ENCODE measurements around the gene ABHD8.
A peak's percentile ranks its signal among the peaks of the same experiment; 100 is the strongest.

The ABHD8 gene

DNA sequence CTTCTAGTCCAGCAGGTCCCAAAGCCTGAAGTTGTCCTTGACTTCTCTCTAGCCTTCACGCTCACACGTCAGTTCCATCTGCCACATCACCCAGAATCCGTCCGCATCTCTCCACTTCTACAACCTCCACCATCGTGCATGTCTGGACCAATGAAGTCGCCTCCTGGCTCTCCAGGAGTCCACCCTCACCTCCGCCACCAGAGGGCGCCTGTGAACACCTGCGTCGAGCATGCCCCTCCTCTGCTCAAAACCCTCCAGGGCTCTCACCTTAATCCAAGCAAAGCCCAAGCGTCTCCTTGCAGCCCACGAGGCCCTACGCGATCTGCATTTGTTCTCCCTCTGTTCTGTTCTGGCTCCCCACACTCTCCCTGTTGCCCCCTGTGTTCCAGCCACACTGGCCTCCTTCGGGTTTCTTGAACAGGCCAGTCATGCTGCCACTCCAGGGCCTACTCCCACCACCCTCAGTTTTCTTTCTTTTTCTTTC is 42.3 kb downstream of the ABHD8 start:
- TF ChIP-seq, protein P1, sequence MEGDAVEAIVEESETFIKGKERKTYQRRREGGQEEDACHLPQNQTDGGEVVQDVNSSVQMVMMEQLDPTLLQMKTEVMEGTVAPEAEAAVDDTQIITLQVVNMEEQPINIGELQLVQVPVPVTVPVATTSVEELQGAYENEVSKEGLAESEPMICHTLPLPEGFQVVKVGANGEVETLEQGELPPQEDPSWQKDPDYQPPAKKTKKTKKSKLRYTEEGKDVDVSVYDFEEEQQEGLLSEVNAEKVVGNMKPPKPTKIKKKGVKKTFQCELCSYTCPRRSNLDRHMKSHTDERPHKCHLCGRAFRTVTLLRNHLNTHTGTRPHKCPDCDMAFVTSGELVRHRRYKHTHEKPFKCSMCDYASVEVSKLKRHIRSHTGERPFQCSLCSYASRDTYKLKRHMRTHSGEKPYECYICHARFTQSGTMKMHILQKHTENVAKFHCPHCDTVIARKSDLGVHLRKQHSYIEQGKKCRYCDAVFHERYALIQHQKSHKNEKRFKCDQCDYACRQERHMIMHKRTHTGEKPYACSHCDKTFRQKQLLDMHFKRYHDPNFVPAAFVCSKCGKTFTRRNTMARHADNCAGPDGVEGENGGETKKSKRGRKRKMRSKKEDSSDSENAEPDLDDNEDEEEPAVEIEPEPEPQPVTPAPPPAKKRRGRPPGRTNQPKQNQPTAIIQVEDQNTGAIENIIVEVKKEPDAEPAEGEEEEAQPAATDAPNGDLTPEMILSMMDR (IDR thresholded peaks at IDR 0.05; ENCODE audit: low read depth, low read length, missing control alignments): peak; percentile 99
- DNase-seq (ENCODE audit: low read depth): peak; percentile 78

DNA sequence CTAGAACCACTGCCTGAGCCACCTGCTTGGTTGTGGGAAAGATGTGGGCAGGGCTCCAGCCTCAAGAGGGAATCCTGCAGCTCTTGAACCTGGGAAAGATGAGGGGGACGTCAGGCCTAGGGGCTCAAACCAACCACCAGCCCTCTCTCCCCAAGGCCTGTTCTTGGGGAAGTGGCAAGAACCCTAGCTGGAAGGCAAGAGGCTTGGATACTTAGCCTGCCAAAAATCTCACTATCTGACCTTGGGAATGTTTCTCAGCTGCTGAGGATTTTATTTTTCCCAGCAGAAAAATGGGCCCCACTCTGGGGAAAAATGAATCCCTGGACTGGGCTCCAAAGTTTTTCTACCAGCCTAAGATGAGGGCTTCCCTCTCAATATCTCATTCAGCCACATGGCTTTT is 43.3 kb downstream of the ABHD8 start:
- no peak overlapping the region for H3K4me3 ChIP-seq (ENCODE audit: low read depth, low read length)
- TF ChIP-seq, protein P1 (IDR thresholded peaks at IDR 0.05; ENCODE audit: low read depth, low read length, missing control alignments): no peak
- no peak for DNase-seq (ENCODE audit: low read depth)

More for the DNA sequence above, 42.3 kb downstream of the ABHD8 start:
- H3K4me3 ChIP-seq (ENCODE audit: low read depth, low read length): no peak overlapping the region

DNA sequence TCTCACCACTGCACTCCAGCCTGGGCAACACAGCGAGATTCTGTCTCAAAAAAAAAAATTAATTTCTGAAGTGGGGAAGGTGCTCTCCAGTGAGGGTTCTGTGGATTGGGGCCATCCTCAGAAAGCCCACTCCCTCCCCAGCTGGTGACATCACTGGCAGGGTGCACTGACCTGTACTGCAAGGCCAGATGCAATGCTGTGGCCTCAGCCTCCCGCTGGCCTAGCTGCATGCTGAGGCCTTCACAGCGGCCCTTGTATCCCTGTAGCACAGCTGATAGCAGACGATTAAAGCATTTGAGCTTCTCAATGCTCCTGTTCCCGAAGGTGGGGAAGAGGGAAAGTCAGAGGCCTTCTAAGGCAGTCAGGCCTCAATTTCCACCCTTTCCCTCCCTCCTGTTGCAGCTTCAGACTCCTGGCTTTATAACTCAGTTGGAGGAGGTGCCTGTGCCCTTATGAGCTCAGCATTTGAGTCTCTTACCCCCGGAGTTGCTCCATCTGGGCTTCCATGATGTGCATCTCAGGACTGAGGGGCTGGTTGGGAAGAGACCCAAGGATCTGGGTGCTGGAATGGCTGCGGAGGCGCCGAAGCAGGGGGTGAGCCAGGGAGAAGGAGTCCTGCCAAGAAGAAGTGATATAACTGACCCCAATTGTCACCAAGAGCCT is 44.0 kb downstream of the ABHD8 start:
- TF ChIP-seq, protein P1 (IDR thresholded peaks at IDR 0.05; ENCODE audit: low read depth, low read length, missing control alignments): no peak
- H3K4me3 ChIP-seq (ENCODE audit: low read depth, low read length): no peak overlapping the region
- DNase-seq (ENCODE audit: low read depth): no peak

DNA sequence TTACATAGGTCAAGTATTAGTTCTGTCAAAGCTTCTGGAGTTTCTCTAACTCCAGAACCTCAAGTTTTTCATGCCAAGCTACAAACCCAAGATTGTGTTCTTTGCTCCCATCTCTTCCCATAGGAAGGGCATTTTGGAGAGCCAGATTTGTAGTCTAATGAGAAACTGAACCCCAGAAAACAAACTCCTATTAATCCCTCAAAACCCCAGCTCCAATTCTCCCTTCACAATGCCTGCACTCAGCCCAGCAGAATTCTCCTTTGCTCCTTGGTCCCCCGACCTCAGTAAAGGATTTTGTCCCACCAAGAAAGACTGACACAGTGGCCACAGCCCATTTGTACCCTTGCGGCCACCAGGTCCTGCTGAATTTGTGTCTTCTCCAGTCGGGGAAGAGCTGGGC is 47.1 kb downstream of the ABHD8 start:
- H3K4me3 ChIP-seq (ENCODE audit: low read depth, low read length): no peak overlapping the region
- DNase-seq (ENCODE audit: low read depth): no peak
- TF ChIP-seq, protein P1 (IDR thresholded peaks at IDR 0.05; ENCODE audit: low read depth, low read length, missing control alignments): no peak

DNA sequence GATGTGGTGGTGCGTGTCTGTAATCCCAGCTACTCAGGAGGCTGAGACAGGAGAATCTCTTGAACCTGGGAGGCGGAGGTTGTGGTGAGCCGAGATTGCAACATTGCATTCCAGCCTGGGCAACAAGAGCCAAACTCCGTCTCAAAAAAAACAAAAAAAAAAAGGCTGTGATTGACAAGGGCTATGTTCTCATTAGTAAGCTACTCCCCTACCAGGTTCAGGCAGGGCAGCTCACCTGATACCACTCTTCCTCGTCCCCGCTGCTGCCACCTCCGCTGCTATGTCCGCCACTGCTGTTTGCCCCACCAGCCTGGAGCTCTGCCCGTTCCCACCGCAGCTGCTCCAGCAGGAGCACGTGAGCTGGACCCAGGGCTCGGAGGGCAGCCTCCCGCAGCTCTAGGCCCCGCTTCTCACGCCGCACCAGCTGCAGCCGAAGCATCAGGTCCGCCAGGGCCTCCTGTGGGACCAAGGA is 48.0 kb downstream of the ABHD8 start:
- no peak for DNase-seq (ENCODE audit: low read depth)
- TF ChIP-seq, protein P1 (IDR thresholded peaks at IDR 0.05; ENCODE audit: low read depth, low read length, missing control alignments): no peak
- H3K4me3 ChIP-seq (ENCODE audit: low read depth, low read length): no peak overlapping the region

DNA sequence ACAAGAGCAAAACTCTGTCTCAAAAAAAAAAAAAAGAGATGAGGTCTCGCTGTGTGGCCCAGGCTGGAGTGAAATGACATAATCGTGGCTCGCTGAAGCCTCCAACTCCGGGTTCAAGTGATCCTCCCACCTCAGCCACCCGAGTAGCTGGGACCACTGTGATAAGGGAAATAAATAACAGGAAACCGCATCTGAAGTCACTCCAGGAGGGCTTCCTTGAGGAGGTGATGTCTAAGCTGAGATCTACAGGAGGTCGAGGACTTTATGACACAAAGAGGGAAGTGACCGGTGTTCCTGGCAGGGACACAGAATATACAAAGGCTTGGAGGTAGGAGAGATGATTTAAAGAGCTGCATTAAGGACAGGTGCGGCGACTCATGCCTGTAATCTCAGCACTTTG is 48.6 kb downstream of the ABHD8 start:
- H3K4me3 ChIP-seq (ENCODE audit: low read depth, low read length): no peak overlapping the region
- TF ChIP-seq, protein P1 (IDR thresholded peaks at IDR 0.05; ENCODE audit: low read depth, low read length, missing control alignments): no peak
- DNase-seq (ENCODE audit: low read depth): no peak
